WTC11 (cell line): ENCODE data around the gene RNU1-2.

Experiments used
- ARID4B ChIP-seq: sonication (generic); formaldehyde crosslinking; IDR thresholded peaks from 2 replicates; pipeline ENCODE4 v1.8.0; 2023; ENCODE audit warnings: missing genetic modification reagents, mild to moderate bottlenecking, borderline replicate concordance
- ATF3 ChIP-seq: sonication (generic); formaldehyde crosslinking; conservative IDR thresholded peaks from 2 replicates; pipeline ENCODE4 v1.8.1; 2022; ENCODE audit warnings: mild to moderate bottlenecking, missing genetic modification reagents
- TCF7 ChIP-seq: sonication (generic); formaldehyde crosslinking; IDR thresholded peaks from 2 replicates; pipeline ENCODE4 v1.8.0; 2022; ENCODE audit warnings: mild to moderate bottlenecking, low read depth, missing genetic modification reagents, moderate library complexity
- TEAD1 ChIP-seq: sonication (generic); formaldehyde crosslinking; IDR thresholded peaks from 2 replicates; pipeline ENCODE4 v1.8.0; 2022; ENCODE audit warnings: mild to moderate bottlenecking, missing genetic modification reagents
- TF ChIP-seq, protein P1 (sequence below): sonication (generic); formaldehyde crosslinking; IDR thresholded peaks from 2 replicates; pipeline ENCODE4 v1.8.1; 2023; ENCODE audit warnings: mild to moderate bottlenecking, missing genetic modification reagents, moderate library complexity
- TF ChIP-seq, protein P2 (sequence below): fragments of 200-600 bp; IDR thresholded peaks from 2 replicates; pipeline ENCODE4 v1.8.0; 2022; ENCODE audit warnings: antibody characterized with exemption

- TF ChIP-seq, protein P1, sequence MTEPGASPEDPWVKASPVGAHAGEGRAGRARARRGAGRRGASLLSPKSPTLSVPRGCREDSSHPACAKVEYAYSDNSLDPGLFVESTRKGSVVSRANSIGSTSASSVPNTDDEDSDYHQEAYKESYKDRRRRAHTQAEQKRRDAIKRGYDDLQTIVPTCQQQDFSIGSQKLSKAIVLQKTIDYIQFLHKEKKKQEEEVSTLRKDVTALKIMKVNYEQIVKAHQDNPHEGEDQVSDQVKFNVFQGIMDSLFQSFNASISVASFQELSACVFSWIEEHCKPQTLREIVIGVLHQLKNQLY (CRISPR knock-in tag) = no peak
- TF ChIP-seq TEAD1 = no peak
- TF ChIP-seq, protein P2, sequence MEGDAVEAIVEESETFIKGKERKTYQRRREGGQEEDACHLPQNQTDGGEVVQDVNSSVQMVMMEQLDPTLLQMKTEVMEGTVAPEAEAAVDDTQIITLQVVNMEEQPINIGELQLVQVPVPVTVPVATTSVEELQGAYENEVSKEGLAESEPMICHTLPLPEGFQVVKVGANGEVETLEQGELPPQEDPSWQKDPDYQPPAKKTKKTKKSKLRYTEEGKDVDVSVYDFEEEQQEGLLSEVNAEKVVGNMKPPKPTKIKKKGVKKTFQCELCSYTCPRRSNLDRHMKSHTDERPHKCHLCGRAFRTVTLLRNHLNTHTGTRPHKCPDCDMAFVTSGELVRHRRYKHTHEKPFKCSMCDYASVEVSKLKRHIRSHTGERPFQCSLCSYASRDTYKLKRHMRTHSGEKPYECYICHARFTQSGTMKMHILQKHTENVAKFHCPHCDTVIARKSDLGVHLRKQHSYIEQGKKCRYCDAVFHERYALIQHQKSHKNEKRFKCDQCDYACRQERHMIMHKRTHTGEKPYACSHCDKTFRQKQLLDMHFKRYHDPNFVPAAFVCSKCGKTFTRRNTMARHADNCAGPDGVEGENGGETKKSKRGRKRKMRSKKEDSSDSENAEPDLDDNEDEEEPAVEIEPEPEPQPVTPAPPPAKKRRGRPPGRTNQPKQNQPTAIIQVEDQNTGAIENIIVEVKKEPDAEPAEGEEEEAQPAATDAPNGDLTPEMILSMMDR = no peak
- TF ChIP-seq ARID4B (CRISPR knock-in tag) = no peak
- no peak for TF ChIP-seq TCF7 (CRISPR knock-in tag)
- TF ChIP-seq ATF3 = no peak
These were observed 5.0 kb downstream of the RNU1-2 start for GRCh38 chr1:16900751-16901150.
